Ovary (tissue), 9 donors: ENCODE results near the gene SLC39A13. TPM values are rescaled to one million over a fixed set of nuclear protein-coding genes. Genes with fewer than 3 reads are reported as not detected.

ENCODE experiments used
- DNase-seq, 5 donors: peaks; one replicate each; pipeline ENCODE4 v3.0.0-alpha.2; 2019 to 2020
- H3K27ac ChIP-seq, 2 donors: fragments of 200-600 bp; one replicate each; pipeline versions ENCODE4 v1.5.1 to v1.8.0; 2019 to 2022
- H3K27me3 ChIP-seq: fragments of 200-600 bp; one replicate; pipeline ENCODE4 v1.8.0; 2022
- H3K36me3 ChIP-seq: fragments of 200-600 bp; sonication (generic); one replicate; pipeline ENCODE4 v1.5.1; 2019
- H3K4me1 ChIP-seq: one replicate; pipeline ENCODE4 v1.8.1; 2013; ENCODE audit warnings: mild to moderate bottlenecking, moderate library complexity; ENCODE audit not compliant: insufficient read depth
- H3K4me3 ChIP-seq: fragments of 200-600 bp; sonication (generic); one replicate; pipeline ENCODE4 v1.5.1; 2017
- H3K9me3 ChIP-seq, 2 donors: fragments of 200-600 bp in 1 of 2; sonication (generic) in 1 of 2; one replicate each; pipeline versions ENCODE4 v1.5.1 to v1.8.1; 2013 to 2019; ENCODE audit warnings: mild to moderate bottlenecking in 1 of 2, moderate library complexity in 1 of 2
- CTCF ChIP-seq, 3 donors: fragments of 450-650 bp in 2 of 3; fragments of 200-600 bp in 1 of 3; IDR thresholded peaks; one replicate each; pipeline versions ENCODE4 v1.5.1 to v1.8.0; 2016 to 2022; ENCODE audit warnings: antibody characterized with exemption in 3 of 3, mild to moderate bottlenecking in 1 of 3
- EP300 ChIP-seq: sonication (generic); formaldehyde crosslinking; IDR thresholded peaks from one replicate; pipeline ENCODE4 v1.6.1; 2017; ENCODE audit warnings: antibody characterized with exemption
- POLR2A ChIP-seq: fragments of 450-650 bp; IDR thresholded peaks from one replicate; pipeline ENCODE4 v1.6.1; 2017; ENCODE audit warnings: antibody characterized with exemption, mild to moderate bottlenecking, moderate library complexity
- WGBS, 3 donors: extraction: QIAGEN DNeasy Blood & Tissue Kit in 1 of 3; methylation state at CpG; one replicate each; pipeline versions ENCODE4 v1.1.5 to v1.1.7; 2013 to 2017; 5-methylcytosine and 5-hydroxymethylcytosine counted together
- intact Hi-C, 4 donors: fragments of 100-400 bp; cut with DNase I; formaldehyde crosslinking; loops; one replicate each; pipeline versions ENCODE4 v1.11.0 to v1.15.1; 2022 to 2023
- polyA plus RNA-seq, 2 donors: library from polyadenylated mRNA; stranded (reverse); fragments of 200-250 nt in 1 of 2; fragments of 350-450 nt in 1 of 2; fragmentation: Illumina TruSeq in 1 of 2; extraction: RNeasy Lipid Tissue Mini Kit (QIAGEN cat#74804) in 1 of 2; gene quantifications; one replicate each; pipeline ENCODE4 v1.2.3, GENCODE V29; 2013 to 2014
- total RNA-seq, 7 donors: library from RNA; depleted of rRNA in 2 of 7; stranded (reverse); fragments of >200 nt in 2 of 7; fragmentation: NEBNext Ultra II Directional in 3 of 7; extraction: Animal tissue kit (Norgen Biotek cat#: 25700) in 3 of 7; gene quantifications; one replicate each; pipeline versions ENCODE4 v1.1.0 to v1.2.4, GENCODE V29; 2016 to 2023
- donor health status: DM: no; HTN: no; CAD: no; lungs with moderate emphysema.
- donor health status: DM: no; HTN: no; CAD: no.
- donor health status: Bipolar disorder and iron deficiency.
- donor health status: DM: yes; HTN: yes; CAD: no.
- donor health status: DM: no; HTN: no; CAD: no.
- donor health status: DM: yes; HTN: yes; CAD: no.

Gene SLC39A13
- total and polyA plus RNA-seq, 9 donors, result 2.8 to 60.2 (median 51.7) TPM

GRCh38 chr11:47446833-47447232 lies 38.4 kb downstream of the SLC39A13 start:
- no peaks in the 10 kb centered on the region for H3K36me3 ChIP-seq
- intact Hi-C loops, result no loop called here
- no peaks in the 10 kb centered on the region for H3K9me3 ChIP-seq
- no peak for TF ChIP-seq CTCF (IDR thresholded peaks at IDR 0.05)
- no peak for TF ChIP-seq POLR2A
- TF ChIP-seq EP300, result no peak
- H3K4me1 ChIP-seq, result no peaks in the 10 kb centered on the region
- DNase-seq, result no peak
- H3K27ac ChIP-seq, result no peak overlapping the region
- 88 to 94% (median 89%) methylated on average over 9 of the region's 9 CpGs for WGBS, 3 donors
- no peak overlapping the region for H3K4me3 ChIP-seq
- no peaks in the 10 kb centered on the region for H3K27me3 ChIP-seq

GRCh38 chr11:47447906-47448305 lies 39.5 kb downstream of the SLC39A13 start:
- H3K4me1 ChIP-seq, result no peaks in the 10 kb centered on the region
- no peak overlapping the region for H3K27ac ChIP-seq
- H3K9me3 ChIP-seq, result no peaks in the 10 kb centered on the region
- TF ChIP-seq POLR2A (no peak), EP300 (no peak), CTCF (IDR thresholded peaks at IDR 0.05) (no peak)
- H3K4me3 ChIP-seq, result no peak overlapping the region
- intact Hi-C loops, result no loop called here
- H3K36me3 ChIP-seq, result no peaks in the 10 kb centered on the region
- H3K27me3 ChIP-seq, result no peaks in the 10 kb centered on the region
- 86 to 93% (median 87%) methylated on average over 12 of the region's 12 CpGs for WGBS, 3 donors
- DNase-seq, result no peak

- intact Hi-C loops, result no loop called here
- Histone ChIP-seq H3K9me3 (no peaks in the 10 kb centered on the region), H3K4me1 (no peaks in the 10 kb centered on the region), H3K36me3 (no peaks in the 10 kb centered on the region), H3K4me3 (no peak within 1 kb of the TSS), H3K27me3 (no peaks in the 10 kb centered on the region), H3K27ac (no peak within 1 kb of the TSS)
- DNase-seq, result no peak
- WGBS, 3 donors, result 68 to 84% (median 74%) methylated on average over 30 to 32 of the region's 32 CpGs
- TF ChIP-seq EP300 (no peak), POLR2A (no peak), CTCF (IDR thresholded peaks at IDR 0.05) (no peak)
Measured at GRCh38 chr11:47448566-47449427, 40.4 kb downstream of the SLC39A13 start, which contains the start of gene RAPSN. TSS of gene RAPSN (minus strand) at chr11:47449136. CDS start at chr11:47448964, 172 bp downstream.

GRCh38 chr11:47449541-47449940 lies 41.2 kb downstream of the SLC39A13 start:
- 72 to 83% (median 74%) methylated on average over 8 of the region's 8 CpGs for WGBS, 3 donors

More at GRCh38 chr11:47449541-47449940, 41.2 kb downstream of the SLC39A13 start:
- H3K27ac ChIP-seq, result no peak overlapping the region
- H3K9me3 ChIP-seq, result no peaks in the 10 kb centered on the region
- intact Hi-C loops, result no loop called here
- TF ChIP-seq EP300, result no peak
- TF ChIP-seq CTCF (IDR thresholded peaks at IDR 0.05), result no peak
- no peak for TF ChIP-seq POLR2A
- no peak overlapping the region for H3K4me3 ChIP-seq
- H3K27me3 ChIP-seq, result no peaks in the 10 kb centered on the region
- H3K36me3 ChIP-seq, result no peaks in the 10 kb centered on the region
- H3K4me1 ChIP-seq, result peaks cover 1% of the 10 kb centered on the region
- DNase-seq, result no peak
